Activated CD4-positive, alpha-beta T cell treated with anti-CD3 and anti-CD28 coated beads, Interleukin-2, amount 50 U/mL, for 16 hours (primary cell): ENCODE data around the gene PARD3.

ENCODE experiments used
- DNase-seq: peaks from one replicate; pipeline ENCODE4 v3.0.0-alpha.2; 2020

PARD3 gene

GRCh38 chr10:34192646-34193045 lies 622.5 kb downstream of the PARD3 start:
- DNase-seq, result no peak

- DNase-seq, result no peak
Observed at GRCh38 chr10:34191406-34191805, 623.7 kb downstream of the PARD3 start.

GRCh38 chr10:34190580-34190979 lies 624.5 kb downstream of the PARD3 start:
- no peak for DNase-seq

- DNase-seq, result no peak
Observed at GRCh38 chr10:34189830-34190229, 625.3 kb downstream of the PARD3 start.

- DNase-seq, result no peak
Observed at GRCh38 chr10:34188221-34188620, 626.9 kb downstream of the PARD3 start.

GRCh38 chr10:34187201-34187600 lies 627.9 kb downstream of the PARD3 start:
- DNase-seq, result no peak

GRCh38 chr10:34186745-34187144 lies 628.4 kb downstream of the PARD3 start:
- DNase-seq, result no peak

GRCh38 chr10:34185998-34186397 lies 629.1 kb downstream of the PARD3 start:
- no peak for DNase-seq

GRCh38 chr10:34184939-34185386 lies 630.1 kb downstream of the PARD3 start:
- DNase-seq, result no peak

GRCh38 chr10:34184397-34184796 lies 630.7 kb downstream of the PARD3 start:
- DNase-seq, result no peak

- no peak for DNase-seq
Observed at GRCh38 chr10:34183016-34183796, 631.9 kb downstream of the PARD3 start.

GRCh38 chr10:34181553-34182300 lies 633.4 kb downstream of the PARD3 start:
- no peak for DNase-seq

GRCh38 chr10:34180749-34181148 lies 634.3 kb downstream of the PARD3 start:
- DNase-seq, result no peak

- DNase-seq, result no peak
Observed at GRCh38 chr10:34179280-34179679, 635.8 kb downstream of the PARD3 start.

- DNase-seq, result no peak
Observed at GRCh38 chr10:34178756-34179155, 636.3 kb downstream of the PARD3 start.

GRCh38 chr10:34178196-34178595 lies 636.9 kb downstream of the PARD3 start:
- DNase-seq, result no peak

- no peak for DNase-seq
Observed at GRCh38 chr10:34177445-34177844, 637.7 kb downstream of the PARD3 start.

- no peak for DNase-seq
Observed at GRCh38 chr10:34176351-34176750, 638.7 kb downstream of the PARD3 start.

GRCh38 chr10:34175121-34175520 lies 640.0 kb downstream of the PARD3 start:
- DNase-seq, result no peak

- DNase-seq, result no peak
Observed at GRCh38 chr10:34172936-34173533, 642.1 kb downstream of the PARD3 start.

GRCh38 chr10:34171957-34172527 lies 643.1 kb downstream of the PARD3 start:
- DNase-seq, result no peak

GRCh38 chr10:34169677-34170076 lies 645.4 kb downstream of the PARD3 start:
- DNase-seq, result no peak

- no peak for DNase-seq
Observed at GRCh38 chr10:34169131-34169530, 646.0 kb downstream of the PARD3 start.

- no peak for DNase-seq
Observed at GRCh38 chr10:34168439-34168838, 646.7 kb downstream of the PARD3 start.
